Stimulated activated effector memory CD8-positive, alpha-beta T cell treated with anti-CD3 and anti-CD28 coated beads, Interleukin-12 subunit alpha, Interleukin-12 subunit beta, amount 100 ng/mL, for 72 hours (primary cell): ENCODE measurements around the gene ADAM8.

Source experiments
- ATAC-seq: fragments of 150-1000 bp; cut with Tn5 transposase; 2 replicates; pipeline ENCODE4 v1.10.0; 2021
- DNase-seq, 2 donors: peaks; one replicate each; pipeline ENCODE4 v3.0.0; 2021 to 2022; ENCODE audit warnings: low spot score in 2 of 2
- H3K27ac Mint-ChIP-seq: one replicate; pipeline ENCODE4 v1.8.0; 2022; ENCODE audit warnings: mild to moderate bottlenecking, mixed read lengths
- H3K36me3 Mint-ChIP-seq: one replicate; pipeline ENCODE4 v1.8.0; 2022; ENCODE audit warnings: mild to moderate bottlenecking, mixed read lengths
- H3K4me1 Mint-ChIP-seq: one replicate; pipeline ENCODE4 v1.8.0; 2022; ENCODE audit warnings: mixed read lengths
- H3K4me3 Mint-ChIP-seq: one replicate; pipeline ENCODE4 v1.8.0; 2022; ENCODE audit warnings: mild to moderate bottlenecking, mixed read lengths
- H3K9me3 Mint-ChIP-seq: one replicate; pipeline ENCODE4 v1.8.0; 2022; ENCODE audit warnings: mixed read lengths

Gene ADAM8

DNA sequence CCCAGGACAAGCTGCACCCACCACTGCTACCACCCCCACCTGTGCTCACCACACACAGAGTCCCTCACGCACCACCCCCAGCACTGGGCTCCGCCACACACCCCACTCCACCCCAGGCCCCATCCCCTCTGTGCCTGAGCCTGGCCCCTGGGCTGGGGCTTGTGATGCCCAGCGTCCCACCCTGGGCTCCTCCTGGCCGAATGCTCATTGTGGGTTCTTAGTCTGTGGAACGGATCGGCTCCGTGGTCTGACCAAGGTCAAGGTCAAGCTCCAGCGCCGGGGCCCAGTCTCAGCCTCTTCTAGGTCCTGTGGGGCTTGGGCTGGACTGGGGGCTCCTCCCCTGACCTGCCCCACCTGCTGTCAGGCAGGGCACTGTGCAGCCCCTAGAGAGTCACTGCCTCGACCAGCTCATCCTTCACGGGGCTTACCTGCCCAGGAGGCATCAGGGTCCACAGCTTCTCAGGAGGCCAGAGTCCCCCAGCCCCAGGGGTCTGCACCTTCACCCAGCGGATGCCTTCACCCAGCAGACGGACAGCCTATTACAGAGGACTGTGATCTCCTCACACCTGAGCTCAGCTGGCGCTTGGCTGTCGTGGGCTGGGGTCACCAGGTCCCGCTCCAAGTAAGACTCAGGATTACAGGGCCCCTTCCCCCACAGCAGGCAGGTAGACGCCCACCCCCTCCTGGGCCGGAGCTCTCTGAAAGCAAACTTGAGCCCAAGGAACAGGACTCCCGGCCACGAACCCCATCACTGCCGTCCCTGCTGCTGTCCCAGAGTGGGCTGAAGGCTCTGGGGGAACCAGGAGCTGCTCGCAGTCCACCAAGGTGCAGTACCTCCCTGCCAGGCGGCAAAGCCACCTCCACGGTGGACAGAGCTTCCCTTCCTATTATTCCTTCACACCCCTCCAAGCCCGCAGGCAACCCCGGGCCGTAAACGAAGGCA, 61.9 kb downstream of the ADAM8 start:
- no peak for DNase-seq
- Mint-ChIP-seq H3K4me1 (peaks cover 6% of the 10 kb centered on the region), H3K9me3 (no peaks in the 10 kb centered on the region), H3K36me3 (no peaks in the 10 kb centered on the region), H3K27ac (no peak overlapping the region), H3K4me3 (no peak overlapping the region)
- peak; percentile 20 for ATAC-seq

- Mint-ChIP-seq H3K4me1 (peaks cover 6% of the 10 kb centered on the region), H3K27ac (no peak overlapping the region), H3K36me3 (no peaks in the 10 kb centered on the region), H3K9me3 (no peaks in the 10 kb centered on the region), H3K4me3 (no peak overlapping the region)
- peak; percentile 5 for ATAC-seq
- DNase-seq: no peak
Measured at GRCh38 chr10:133213641-133214467, 62.8 kb downstream of the ADAM8 start.

DNA sequence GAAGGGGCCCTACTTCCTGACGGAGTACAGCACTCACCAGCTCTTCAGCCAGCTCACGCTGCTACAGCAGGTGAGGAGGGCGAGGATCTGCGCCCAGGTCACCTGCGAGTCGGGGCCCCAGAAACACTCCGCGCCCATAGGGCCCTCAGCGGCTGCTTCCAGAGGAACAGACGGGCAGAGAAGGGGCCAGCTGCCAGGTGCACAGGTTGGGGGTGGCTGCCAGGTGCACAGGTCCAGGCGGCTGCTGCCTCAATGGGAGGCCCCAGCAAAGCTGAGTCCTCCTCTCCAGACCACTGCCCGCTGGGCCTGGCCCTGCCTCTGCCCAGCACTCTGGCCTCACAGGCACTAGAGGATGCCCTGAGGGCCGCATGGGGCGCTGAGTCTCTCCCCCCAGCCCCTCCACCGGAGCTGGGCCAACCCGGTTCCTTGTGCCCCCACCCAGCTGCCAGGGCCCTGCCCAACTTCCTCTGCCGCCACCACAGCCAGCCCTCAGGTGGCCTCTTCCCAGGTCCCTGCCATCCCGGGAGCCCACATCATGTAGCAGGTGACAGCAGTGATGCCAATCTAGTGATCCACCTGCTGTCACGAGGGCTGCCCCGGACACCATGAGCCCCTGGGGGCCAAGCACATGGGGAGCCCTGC, 63.7 kb downstream of the ADAM8 start:
- Mint-ChIP-seq H3K4me1 (peaks cover 6% of the 10 kb centered on the region), H3K36me3 (no peaks in the 10 kb centered on the region), H3K27ac (no peak overlapping the region), H3K4me3 (no peak overlapping the region), H3K9me3 (no peaks in the 10 kb centered on the region)
- no peak for ATAC-seq
- DNase-seq: no peak
